Neural progenitor cell (in vitro differentiated cells): ENCODE data around the gene CDRT15. TPM values are rescaled to one million over a fixed set of nuclear protein-coding genes. Genes with fewer than 3 reads are reported as not detected.
"Not testable (repeated sequence)": the region's sequence is repeated elsewhere in the genome, so short reads cannot be mapped to it uniquely, and the experiment has no call there.

Source experiments
- DNase-seq: peaks from one replicate; pipeline ENCODE4 v3.0.0-alpha.2; 2016; ENCODE audit warnings: low spot score
- H2AFZ ChIP-seq: fragments of 200-600 bp; sonication (generic); replicated peaks from 2 replicates; pipeline ENCODE4 v1.6.1; 2016; ENCODE audit warnings: antibody characterized with exemption
- H3F3A ChIP-seq: fragments of 200-600 bp; sonication (generic); 2 replicates; pipeline ENCODE4 v1.6.1; 2016; ENCODE audit warnings: antibody characterized with exemption, low read depth
- H3K27ac ChIP-seq: fragments of 200-600 bp; sonication (generic); 2 replicates; pipeline ENCODE4 v1.5.1; 2016; ENCODE audit warnings: mild to moderate bottlenecking
- H3K27me3 ChIP-seq: fragments of 200-600 bp; sonication (generic); 2 replicates; pipeline ENCODE4 v1.6.1; 2016; ENCODE audit warnings: mild to moderate bottlenecking, moderate library complexity
- H3K36me3 ChIP-seq: fragments of 200-600 bp; sonication (generic); 2 replicates; pipeline ENCODE4 v1.5.1; 2016
- H3K4me1 ChIP-seq: fragments of 200-600 bp; sonication (generic); 2 replicates; pipeline ENCODE4 v1.6.1; 2016; ENCODE audit warnings: mixed run types
- H3K4me2 ChIP-seq: fragments of 200-600 bp; sonication (generic); 2 replicates; pipeline ENCODE4 v1.6.1; 2016
- H3K4me3 ChIP-seq: fragments of 200-600 bp; sonication (generic); 2 replicates; pipeline ENCODE4 v1.5.1; 2016
- H3K79me2 ChIP-seq: fragments of 200-600 bp; sonication (generic); 2 replicates; pipeline ENCODE4 v1.6.1; 2016; ENCODE audit warnings: low read depth
- H3K9ac ChIP-seq: fragments of 200-600 bp; sonication (generic); 2 replicates; pipeline ENCODE4 v1.6.1; 2016
- H3K9me3 ChIP-seq: fragments of 200-600 bp; sonication (generic); 2 replicates; pipeline ENCODE4 v1.5.1; 2016; ENCODE audit warnings: low read depth
- H4K20me1 ChIP-seq: fragments of 200-600 bp; sonication (generic); 2 replicates; pipeline ENCODE4 v1.6.1; 2016; ENCODE audit warnings: low read depth
- H3K27ac Mint-ChIP-seq: 3 replicates; pipeline ENCODE4 v1.8.0; 2021; ENCODE audit warnings: mixed read lengths
- H3K27me3 Mint-ChIP-seq: 2 replicates; pipeline ENCODE4 v1.8.0; 2022; ENCODE audit warnings: low read depth, mild to moderate bottlenecking, inconsistent platforms, moderate library complexity, mixed read lengths; ENCODE audit not compliant: insufficient read depth
- H3K36me3 Mint-ChIP-seq: 3 replicates; pipeline ENCODE4 v1.8.0; 2021; ENCODE audit warnings: mixed read lengths
- H3K4me1 Mint-ChIP-seq: 3 replicates; pipeline ENCODE4 v1.8.0; 2021; ENCODE audit warnings: mixed read lengths
- H3K4me3 Mint-ChIP-seq: 3 replicates; pipeline ENCODE4 v1.8.0; 2021; ENCODE audit warnings: mild to moderate bottlenecking, moderate library complexity, mixed read lengths
- H3K9me3 Mint-ChIP-seq: 3 replicates; pipeline ENCODE4 v1.8.0; 2020; ENCODE audit warnings: mixed read lengths
- total RNA-seq: library from RNA; depleted of rRNA; stranded (reverse); fragments of >200 nt; gene quantifications from 2 replicates; pipeline ENCODE4 v1.2.3, GENCODE V29; 2015; ENCODE audit warnings: low replicate concordance

CDRT15 gene
- total RNA-seq, 1 donor from 2014 or later, result not detected

GRCh38 chr17:14186443-14186842 is 50.2 kb downstream of the CDRT15 start:
- H3K36me3 ChIP-seq, H2AFZ ChIP-seq, H3K27ac Mint-ChIP-seq, H3K27ac ChIP-seq, H3K27me3 ChIP-seq, H3K4me3 Mint-ChIP-seq, H3K4me3 ChIP-seq, H3K9ac ChIP-seq, H3K9me3 Mint-ChIP-seq, H3K79me2 ChIP-seq, H3K27me3 Mint-ChIP-seq, H4K20me1 ChIP-seq, DNase-seq, H3K36me3 Mint-ChIP-seq, H3K9me3 ChIP-seq, H3F3A ChIP-seq, H3K4me2 ChIP-seq, H3K4me1 Mint-ChIP-seq, H3K4me1 ChIP-seq: not testable (repeated sequence)

Other genes with a start within 250 kb of the CDRT15 start
- gene COX10, start 167.4 kb downstream of the CDRT15 start, total RNA-seq, result 18.0 and 29.1 TPM in 2 replicates
- gene HS3ST3B1, start 64.2 kb upstream of the CDRT15 start, total RNA-seq, result 21.2 and 21.5 TPM in 2 replicates